Pulmonary artery endothelial cell (primary cell): Measurements from ENCODE around the gene RPS6KC1. TPM values are rescaled to one million over a fixed set of nuclear protein-coding genes. Genes with fewer than 3 reads are reported as not detected.
"Not testable (repeated sequence)": the region's sequence is repeated elsewhere in the genome, so short reads cannot be mapped to it uniquely, and the experiment has no call there.

Experiments used
- DNase-seq: peaks from one replicate; pipeline ENCODE4 v3.0.0-alpha.2; 2011; ENCODE audit warnings: low read depth, low spot score
- total RNA-seq: library from RNA; depleted of rRNA; stranded (reverse); fragments of >200 nt; gene quantifications from 2 replicates; pipeline ENCODE4 v1.2.3, GENCODE V29; 2014

The RPS6KC1 gene
- total RNA-seq, 1 donor from 2014 or later: 19.7 TPM

DNA sequence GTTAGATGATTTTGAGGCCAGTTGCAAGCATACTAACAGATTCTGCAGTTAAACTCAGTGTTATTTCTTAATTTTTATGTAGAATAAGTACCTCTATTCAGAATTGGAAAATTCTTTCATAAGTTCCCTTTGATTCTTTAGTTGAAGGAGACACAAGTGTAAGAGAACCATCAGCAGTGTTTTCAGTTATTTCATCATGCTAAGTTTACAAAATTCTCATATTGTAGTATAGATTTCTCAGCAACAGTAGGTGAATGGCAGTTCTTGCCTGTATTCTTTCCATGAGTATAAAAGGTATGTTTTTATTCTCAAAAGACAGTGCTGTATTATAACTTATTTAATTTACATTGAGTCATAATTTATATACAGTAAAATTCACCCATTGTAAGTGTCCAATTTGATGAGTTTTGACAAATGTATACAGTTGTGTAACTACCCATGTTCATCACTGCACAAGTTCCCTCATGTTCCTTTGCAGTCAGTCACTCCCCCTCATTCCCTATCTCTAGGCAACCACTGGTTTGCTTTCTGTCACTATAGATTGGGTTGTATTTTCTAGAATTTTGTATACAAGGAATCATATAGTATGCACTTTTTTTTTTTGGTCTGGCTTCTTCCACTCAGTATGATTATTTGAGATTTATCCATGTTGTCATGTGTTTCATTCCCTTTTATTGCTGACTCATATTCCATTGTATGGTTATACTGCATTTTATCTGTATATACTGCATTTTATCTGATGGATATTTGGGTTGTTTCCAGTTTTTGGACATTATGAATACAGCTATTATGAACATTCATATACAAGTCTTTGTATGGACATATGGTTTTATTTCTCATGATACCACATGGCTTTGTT, 3.9 kb downstream of the RPS6KC1 start:
- DNase-seq: no peak

DNA sequence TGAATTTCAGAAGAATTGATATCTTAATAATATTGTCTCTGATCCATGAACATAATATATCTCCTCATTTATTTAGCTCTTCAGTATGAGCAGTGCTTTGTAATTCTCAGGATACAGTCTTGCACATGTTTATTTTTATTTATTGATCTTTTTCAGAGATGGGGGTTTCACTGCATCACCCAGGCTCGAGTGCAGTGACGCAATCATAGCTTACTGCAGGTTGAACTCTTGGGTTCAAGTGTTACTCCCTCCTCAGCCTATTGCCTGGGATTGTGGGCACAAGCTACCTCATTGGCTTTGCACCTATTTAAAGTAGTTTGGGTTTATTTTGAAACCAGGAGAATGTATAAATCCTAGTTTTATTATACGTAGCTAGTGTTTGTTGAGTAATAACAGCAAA, 4.7 kb downstream of the RPS6KC1 start:
- no peak for DNase-seq

DNA sequence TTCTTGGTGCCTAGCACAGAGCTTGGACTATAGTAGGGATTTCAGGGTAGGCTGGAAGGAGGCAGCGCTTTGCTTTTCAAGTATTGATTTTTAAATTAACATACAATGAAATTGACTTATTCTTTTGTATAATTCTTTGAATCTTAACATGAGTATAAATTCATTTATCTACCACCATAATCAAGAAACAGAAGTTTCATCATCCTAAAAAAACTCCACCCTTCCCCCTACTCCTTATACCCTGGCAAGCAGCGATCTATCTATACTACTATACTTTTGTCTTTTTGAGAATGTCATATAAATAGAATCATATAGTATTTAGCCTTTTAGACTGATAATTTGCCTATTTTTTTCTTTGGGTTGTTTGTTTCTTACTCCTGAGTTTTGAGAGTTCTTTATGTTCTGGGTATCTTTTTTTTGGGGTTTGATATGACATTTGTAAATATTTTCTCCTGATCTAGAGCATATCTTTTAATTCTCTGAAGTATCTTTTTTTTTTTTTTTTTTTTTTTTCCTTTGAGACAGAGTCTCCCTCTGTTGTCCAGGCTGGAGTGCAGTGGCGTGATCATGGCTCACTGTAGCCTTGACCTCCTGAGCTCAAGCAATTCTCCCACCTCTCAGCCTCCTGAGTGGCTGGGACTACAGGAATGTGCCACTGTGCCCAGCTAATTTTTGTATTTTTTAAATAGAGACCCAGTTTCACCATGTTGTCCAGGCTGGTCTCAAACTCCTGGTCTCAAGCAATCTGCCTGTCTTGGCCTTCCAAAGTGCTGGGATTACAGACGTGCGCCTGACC, 6.4 kb downstream of the RPS6KC1 start:
- no peak for DNase-seq

DNA sequence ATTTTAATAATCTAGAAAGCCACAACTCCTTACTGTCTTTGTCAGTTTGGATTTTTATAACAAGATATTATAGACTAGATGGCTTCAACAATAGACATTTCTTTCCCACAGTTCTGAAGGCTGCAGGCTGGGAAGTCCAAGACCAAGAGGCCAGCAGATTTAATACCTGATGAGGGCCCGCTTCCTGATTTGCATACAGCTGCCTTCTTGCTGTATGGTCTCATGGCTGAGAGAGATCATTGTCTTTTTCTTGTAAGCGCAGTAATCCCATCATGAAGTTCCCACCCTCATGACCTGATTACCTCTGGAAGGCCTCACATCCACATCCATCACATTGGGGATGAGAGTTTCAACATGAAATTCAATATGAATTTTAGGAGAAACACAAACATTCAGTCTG, 9.8 kb downstream of the RPS6KC1 start:
- DNase-seq: no peak

DNA sequence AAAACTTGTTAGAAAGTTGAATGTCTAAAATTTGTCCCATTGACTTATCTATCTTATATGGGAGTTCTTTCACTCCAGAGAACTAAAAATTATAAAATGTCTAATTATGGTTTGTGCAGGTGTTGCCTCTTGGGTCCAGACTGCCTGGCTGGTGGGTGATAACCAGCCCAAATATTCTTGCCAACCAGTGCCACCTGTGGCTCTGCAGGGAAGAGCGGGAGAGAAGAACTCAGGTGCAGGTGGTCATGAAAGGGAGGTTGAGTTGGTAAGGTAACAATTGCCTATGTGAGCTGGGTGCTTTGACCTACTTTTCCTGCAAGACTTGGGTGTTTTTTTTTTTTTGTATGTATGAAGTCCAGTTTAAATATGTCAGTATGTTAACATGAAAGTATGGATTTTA, 10.2 kb downstream of the RPS6KC1 start:
- no peak for DNase-seq

DNA sequence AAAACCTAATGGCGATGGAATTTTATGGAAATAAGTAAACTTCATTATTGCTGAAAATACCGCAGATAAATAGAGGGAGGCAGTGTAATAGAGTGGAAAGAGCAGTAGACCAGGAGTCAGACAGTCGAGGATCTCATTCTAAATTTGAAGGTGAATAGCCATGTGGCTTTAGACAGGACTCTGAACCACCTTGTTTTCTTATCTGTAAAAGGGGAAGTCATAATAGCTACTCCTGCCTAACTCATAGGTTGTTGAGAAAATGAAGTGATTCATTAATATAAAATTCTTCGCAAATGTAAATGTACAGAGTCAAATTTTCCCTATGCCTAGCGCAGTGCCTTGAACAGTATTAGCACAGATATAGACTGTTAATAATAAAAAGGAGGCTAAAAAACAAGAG, 14.8 kb downstream of the RPS6KC1 start:
- DNase-seq: no peak

DNA sequence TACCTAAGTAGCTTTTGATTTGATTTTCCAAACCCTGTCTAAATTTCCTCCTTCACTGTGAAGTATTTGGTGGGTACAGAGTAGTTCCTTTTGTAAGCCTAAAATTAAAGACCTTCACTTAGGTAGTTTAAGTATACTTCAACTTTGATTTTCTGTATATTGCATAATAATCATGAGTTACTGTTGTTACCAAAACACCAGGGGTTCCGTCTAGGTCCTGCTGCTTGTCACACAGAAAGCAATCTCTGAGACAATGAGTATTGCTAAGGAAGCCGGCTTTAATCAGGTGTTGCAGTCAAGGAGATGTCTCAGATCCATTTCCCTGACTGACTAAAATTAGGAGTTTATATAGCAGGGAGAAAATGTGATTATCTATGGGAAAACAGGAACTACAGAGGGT, 15.3 kb downstream of the RPS6KC1 start:
- DNase-seq: no peak

DNA sequence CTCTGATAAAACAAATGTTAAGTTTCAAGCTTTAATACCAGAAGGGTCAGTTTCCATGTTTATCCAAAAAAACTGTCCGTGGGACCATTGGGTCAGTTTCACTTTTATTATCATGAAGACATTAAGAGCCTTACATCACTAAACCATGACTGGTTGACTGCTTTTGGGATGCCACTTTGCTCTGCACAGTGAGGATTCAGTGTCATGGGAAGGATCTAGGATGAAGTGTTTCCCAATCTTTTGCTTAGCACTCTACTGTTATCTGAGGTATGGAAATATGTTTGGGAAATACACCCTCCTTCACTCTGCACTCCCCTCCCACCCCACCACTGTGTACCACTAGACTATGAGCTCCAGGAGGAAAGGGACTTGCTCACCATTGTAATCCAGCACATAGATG, 16.3 kb downstream of the RPS6KC1 start:
- DNase-seq: no peak

DNA sequence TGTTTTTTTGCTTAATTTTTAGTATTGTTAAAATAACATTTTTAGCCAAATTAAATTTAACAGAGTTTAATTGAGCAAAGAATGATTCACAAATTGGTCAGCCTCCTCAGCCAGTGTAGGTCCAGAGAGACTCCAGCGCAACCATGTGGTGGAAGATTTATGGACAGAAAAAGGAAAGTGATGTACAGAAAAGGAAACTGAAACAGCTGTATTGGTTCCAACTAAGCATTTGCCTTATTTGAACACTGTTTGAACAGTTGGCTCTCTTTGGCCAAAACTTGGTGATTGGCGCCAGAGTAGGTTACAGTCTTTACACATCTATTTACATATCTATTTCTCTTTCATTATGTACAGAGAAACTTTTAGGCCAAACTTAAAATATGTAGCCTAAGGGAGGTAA, 19.4 kb downstream of the RPS6KC1 start:
- DNase-seq: peak; percentile 4

DNA sequence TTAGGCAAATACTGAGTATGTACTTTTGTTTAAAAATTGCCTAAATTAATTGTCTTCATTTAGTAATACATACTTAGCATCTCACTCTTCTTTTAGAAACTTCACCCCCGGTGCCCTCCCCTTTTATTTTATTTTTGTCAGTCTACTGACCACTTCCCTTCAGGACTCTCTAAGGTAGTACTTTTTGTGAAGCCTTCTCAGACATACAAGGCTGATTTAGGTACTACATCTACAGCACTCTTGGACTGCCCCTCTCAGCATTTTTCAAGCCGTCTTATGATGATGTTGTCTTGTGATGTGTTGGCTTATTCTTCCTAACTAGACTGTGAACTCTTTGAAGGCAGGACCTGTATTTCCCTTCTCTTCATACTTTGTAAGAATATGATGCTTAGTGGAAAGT, 24.7 kb downstream of the RPS6KC1 start:
- no peak for DNase-seq

DNA sequence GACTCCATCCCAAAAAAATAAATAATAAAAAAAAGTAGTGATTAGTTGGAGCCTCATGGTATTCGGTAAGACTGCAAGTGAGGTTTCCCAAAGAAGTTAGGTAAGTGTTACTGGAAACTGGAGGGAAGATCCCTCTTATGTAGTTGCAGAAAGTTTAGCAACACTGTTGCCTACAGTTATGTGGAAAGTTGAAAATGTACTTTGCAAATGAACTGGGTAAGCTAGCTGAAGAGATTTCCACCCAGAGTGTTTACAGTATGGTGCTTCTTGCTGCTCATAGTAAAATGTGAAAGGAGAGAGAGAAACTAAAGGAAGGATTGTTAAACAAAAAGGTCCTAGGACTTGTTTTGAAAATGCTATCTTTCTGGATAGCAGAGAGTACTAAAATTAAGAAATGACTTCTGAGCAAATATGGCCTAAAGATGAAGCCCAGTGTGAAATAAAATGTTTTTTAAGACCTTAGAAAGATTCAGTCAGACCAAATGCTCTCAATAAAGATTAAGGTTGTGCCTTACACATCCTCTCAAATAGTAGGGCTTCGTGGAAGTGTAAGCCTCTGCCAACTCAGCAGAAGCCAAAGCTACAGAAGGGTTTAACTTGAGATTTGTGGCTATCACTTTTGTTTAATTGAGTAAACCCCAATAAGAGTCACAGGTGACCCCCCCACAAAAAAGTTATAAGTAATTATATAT, 31.5 kb downstream of the RPS6KC1 start:
- no peak for DNase-seq

DNA sequence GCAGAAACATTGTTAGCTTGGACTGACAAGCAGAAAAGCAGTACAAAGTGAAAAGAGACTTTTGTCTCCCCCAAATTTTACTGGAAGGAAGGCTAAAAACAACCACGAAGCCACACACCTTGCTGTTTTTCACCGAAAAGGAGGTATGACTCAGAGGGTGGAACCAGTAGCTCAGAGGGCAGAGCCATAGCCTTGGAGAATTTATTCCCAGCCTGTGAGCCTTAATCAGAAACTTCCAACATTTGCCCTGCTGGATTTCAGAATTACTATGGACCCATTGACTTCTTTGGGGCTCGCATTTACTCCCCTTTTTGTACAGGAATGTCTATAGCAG, 32.0 kb downstream of the RPS6KC1 start:
- DNase-seq: no peak

DNA sequence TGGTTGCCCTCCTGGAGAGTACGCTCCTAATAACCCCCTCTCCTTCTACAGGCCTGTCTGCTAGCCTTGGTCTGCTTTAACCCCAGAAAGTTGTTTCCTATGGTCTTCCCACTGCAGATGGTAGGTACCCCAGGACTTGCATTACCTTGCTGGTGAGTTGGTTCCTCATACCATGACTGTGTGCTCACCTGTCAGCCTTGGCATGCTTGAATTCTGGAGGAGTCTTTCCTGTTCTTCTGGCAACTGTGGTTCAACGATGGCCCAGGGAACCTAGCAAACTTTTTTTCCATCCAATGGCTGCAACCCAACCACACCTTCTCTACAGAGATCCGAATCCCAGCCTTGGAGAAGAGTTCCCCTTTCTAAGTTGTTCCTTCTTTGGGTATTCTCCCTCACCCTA, 36.9 kb downstream of the RPS6KC1 start:
- DNase-seq: no peak

DNA sequence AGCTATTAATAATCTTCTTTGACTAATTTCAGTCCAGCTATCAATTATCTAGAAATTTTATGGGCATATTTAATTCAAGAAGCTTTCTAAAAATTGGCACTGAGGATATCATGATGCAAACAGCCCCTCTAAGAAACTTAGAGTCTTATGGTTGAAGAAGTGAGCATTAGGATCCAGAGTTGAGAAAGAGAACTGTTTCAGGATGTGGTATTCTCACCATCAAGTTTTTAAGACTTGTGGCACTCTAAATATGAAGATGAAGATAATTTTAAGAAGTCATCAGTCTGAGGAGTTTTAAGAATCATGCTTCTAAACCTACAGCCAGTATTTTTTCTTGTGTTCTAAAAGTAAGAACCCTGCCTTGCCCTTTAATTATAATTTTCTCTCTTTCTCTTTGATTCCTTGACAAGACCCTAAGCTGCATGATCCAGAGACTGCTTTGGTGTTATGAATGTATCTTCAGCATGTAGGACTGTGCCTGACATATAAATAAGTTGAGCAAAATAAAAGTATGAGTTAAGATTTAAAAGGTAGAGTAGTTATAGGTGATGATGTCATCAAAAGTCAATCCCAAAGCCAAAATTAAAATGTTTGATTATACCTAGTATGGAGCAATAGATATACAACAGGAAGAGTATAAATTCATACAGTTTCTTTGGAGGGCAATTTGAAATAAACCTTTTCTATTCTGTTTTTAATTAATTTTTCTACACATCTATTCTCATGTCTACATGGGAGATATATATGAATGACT, 39.1 kb downstream of the RPS6KC1 start:
- no peak for DNase-seq

DNA sequence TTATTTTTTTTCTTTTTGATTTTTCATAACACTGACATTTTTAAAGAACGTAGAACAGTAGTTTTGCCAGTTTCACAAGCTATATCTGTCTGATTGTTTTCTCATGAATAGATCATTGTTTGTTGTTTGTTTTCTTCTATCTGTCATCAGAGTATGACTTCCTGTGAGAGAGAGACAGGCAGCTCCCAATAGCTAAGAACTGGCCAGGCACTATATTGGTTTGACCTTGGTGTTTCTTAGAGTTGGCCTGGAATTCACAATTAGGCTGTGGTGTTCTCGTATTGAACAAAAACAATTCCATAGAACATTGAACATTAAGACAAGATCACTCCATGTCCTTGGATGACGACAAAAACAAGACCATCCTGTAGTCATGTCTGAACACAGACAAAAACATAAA, 43.4 kb downstream of the RPS6KC1 start:
- DNase-seq: no peak

DNA sequence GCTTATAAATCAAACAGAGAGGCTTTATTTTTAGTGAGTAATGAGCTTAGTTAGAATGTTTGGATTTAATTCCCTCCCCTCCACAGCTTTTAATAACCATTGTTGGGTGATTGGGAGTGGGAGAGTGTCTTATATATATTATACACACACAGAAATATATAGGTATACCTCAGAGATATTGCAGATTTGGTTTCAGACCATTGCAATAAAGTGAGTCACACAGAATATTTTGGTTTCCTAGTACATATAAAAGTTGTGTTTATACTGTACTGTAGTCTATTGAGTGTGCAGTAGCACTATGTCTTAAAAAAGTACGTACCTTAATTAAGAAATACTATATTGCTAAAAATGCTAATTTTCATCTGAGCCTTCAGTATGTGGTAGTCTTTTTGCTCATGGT, 44.4 kb downstream of the RPS6KC1 start:
- DNase-seq: no peak

DNA sequence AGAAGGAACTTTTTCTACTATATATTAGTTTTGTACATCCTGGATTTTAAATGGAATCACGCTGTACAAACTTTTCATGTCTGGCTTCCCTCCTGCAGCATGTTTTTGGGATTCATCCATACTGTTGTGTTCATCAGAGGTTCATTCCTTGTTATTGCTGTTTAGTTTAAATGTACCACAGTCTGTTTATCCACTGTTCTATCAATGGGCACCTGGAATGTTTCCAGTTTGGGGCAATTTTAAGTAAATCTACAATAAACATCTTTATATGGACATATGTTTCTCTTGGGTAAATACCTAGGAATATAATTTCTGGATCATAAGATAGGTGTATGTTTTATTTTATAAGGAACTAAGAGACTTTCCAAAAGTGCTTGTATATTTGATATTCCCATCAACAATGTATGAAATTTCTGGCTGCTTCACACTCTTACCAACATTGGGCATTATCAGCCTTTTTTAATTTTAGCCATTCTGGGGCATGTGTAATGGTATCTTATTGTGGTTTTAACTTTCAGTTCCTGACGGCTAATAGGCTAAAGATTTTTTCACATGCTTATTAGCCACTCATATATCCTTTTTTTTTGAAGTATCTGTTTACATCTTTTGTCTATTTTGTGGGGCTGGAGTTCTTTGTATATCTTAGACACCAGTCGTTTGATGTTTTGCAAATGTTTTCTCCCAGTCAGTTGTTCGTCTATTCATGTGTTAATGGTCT, 48.8 kb downstream of the RPS6KC1 start:
- DNase-seq: no peak

DNA sequence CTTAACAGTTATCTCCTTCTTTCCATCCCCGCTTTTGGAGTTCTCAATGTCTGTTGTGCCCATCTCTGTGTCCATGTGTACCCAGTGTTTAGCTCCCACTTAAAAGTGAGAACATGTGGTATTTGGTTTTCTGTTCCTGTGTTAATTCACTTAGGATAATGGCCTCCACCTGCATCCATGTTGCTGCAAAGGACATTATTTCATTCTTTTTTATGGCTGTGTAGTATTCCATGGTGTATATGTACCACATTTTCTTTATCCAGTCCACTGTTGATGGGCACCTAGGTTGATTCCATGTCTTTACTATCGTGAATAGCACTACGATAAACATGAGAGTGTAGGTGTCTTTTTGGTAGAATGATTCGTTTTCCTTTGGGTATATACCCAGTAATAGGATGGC, 49.5 kb downstream of the RPS6KC1 start:
- not testable (repeated sequence) for DNase-seq

DNA sequence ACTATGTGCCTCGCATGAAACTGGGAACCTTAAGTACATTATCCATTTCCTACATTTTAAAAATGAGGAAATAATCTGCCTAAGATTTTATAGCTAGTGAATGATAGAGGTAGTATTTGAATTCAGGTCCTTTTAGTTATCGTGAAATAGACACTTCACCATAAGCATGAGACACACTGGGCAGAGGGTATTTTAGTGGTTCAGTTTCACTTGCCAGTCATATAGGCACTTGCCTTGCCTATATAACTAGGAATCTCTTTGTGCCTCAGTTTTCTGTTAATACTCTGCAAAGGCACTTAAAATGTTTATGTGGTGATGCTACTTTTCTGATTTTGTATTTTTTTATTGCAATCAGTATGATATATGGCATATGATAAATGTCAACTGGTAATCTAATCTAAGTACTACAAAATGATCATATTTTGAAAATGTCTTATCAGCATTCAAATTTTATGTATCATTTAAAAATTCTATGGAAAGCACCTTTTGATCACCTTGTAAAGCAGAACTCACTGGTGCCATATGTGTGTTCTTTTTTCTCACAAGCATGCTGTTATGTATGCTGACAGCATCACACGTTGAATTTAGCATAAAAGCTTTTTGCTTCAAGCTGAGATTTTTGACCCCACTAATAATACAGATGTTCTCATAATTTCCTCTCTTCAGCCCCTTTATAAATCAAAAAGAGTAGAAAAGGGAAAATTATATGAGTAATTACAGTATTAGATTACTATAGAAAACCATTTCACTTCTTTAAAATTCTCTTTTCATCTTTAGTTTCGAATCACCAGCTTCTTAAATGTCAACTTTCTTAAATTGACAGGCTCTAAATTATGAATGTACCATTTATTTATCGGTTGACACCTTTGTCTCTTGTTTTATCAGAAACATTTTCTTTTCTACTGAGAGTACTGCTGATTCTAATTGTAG, 52.6 kb downstream of the RPS6KC1 start:
- DNase-seq: no peak

DNA sequence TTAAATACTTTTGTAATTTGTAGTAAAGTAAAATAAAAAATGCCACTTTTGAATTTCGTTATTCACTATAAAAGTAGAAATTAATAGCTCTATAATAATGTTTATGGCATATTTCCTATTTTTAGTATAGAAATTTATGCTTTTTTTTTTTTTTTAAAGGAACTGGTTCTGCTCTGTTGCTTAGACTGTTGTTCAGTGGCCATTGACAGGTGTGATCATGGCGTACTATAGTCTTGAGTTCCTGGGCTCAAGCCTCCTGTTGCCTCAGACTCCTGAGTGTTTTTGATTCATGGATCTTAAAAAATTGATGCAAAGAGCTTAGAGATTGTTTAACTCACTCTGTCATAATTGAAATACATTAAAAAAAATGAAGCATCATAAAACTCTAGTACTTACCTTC, 53.6 kb downstream of the RPS6KC1 start:
- no peak for DNase-seq
